Activated naive CD4-positive, alpha-beta T cell treated with anti-CD3 and anti-CD28 coated beads, Interleukin-2, amount 10 ng/mL, durations not matched to agents 5 hours and 36 hours (primary cell): ENCODE data around the gene SPANXA2. TPM values are rescaled to one million over a fixed set of nuclear protein-coding genes. Genes with fewer than 3 reads are reported as not detected.

ENCODE experiments used
- total RNA-seq, 2 experiments: library from RNA; stranded (reverse); gene quantifications; one replicate each; pipeline ENCODE4 v1.2.3, GENCODE V29; 2021

SPANXA2 gene, protein sequence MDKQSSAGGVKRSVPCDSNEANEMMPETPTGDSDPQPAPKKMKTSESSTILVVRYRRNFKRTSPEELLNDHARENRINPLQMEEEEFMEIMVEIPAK
- total RNA-seq: not detected

DNA sequence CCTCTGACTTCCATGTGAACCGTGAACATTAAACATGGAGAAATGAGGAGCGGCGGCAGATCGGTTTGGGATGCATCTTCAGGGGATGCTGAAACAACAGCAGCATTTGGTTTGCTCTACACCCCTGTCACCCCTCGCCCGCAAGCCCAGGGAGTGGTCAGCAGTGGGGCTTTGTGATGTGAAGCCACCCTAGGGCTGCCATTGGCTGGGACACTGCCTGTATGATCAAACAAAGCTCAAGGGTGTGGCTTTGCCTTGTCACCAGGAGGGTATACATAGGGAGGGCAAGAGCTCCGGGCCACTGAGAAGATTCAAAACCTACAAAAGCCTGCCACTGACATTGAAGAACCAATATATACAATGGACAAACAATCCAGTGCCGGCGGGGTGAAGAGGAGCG lies at the start of gene SPANXA2:
Gene SPANXA2 (plus strand): TSS at position 301 of the 400 bp plus-strand sequence. CDS start 60 bp downstream, at position 361.

DNA sequence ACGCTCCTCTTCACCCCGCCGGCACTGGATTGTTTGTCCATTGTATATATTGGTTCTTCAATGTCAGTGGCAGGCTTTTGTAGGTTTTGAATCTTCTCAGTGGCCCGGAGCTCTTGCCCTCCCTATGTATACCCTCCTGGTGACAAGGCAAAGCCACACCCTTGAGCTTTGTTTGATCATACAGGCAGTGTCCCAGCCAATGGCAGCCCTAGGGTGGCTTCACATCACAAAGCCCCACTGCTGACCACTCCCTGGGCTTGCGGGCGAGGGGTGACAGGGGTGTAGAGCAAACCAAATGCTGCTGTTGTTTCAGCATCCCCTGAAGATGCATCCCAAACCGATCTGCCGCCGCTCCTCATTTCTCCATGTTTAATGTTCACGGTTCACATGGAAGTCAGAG lies 4.9 kb upstream of the SPANXA2 start, which contains the start of gene SPANXA1:
Gene SPANXA1 (minus strand): TSS at position 101 of the 400 bp plus-strand sequence. CDS start 60 bp downstream, at position 41.

Other genes with a start within 250 kb of the SPANXA2 start
- not detected for gene SPANXA1, start 5.0 kb upstream of the SPANXA2 start, total RNA-seq
- not detected for gene SPANXD, start 109.0 kb downstream of the SPANXA2 start, total RNA-seq
- not detected for gene MAGEC3, start 248.6 kb downstream of the SPANXA2 start, total RNA-seq